Bronchial epithelial cell (primary cell): Measurements from ENCODE around the gene C2. TPM values are rescaled to one million over a fixed set of nuclear protein-coding genes. Genes with fewer than 3 reads are reported as not detected.

Experiments used
- DNase-seq: peaks from one replicate; pipeline ENCODE4 v3.0.0-alpha.2; 2010; ENCODE audit warnings: low read depth
- FAIRE-seq: peaks from 2 replicates; lab custom pipeline; 2011; peaks lifted over from hg19 to GRCh38; lab: Jason Lieb, UNC
- H3K27me3 ChIP-seq: 2 replicates; pipeline ENCODE4 v1.5.1; 2011; ENCODE audit warnings: low read length; ENCODE audit not compliant: control insufficient read depth, insufficient read depth
- H3K36me3 ChIP-seq: 2 replicates; pipeline ENCODE4 v1.5.1; 2011; ENCODE audit warnings: low read length; ENCODE audit not compliant: control insufficient read depth, insufficient read depth
- H3K4me3 ChIP-seq: 2 replicates; pipeline ENCODE4 v1.5.1; 2011; ENCODE audit warnings: mild to moderate bottlenecking, low read depth, low read length, control low read depth
- CTCF ChIP-seq: IDR thresholded peaks from 2 replicates; pipeline ENCODE4 v1.5.1; 2011; ENCODE audit warnings: mild to moderate bottlenecking, moderate library complexity, low read length, control low read depth, inconsistent platforms; ENCODE audit not compliant: insufficient read depth, severe bottlenecking
- total RNA-seq: library from RNA; depleted of rRNA; stranded (reverse); fragments of >200 nt; gene quantifications from 2 replicates; pipeline ENCODE4 v1.2.1, GENCODE V29; 2014

Gene C2
- total RNA-seq, 1 donor from 2014 or later, result 0.53 TPM

- TF ChIP-seq CTCF, result no peak
- H3K27me3 ChIP-seq, result no peaks in the 10 kb centered on the region
- no peak overlapping the region for H3K4me3 ChIP-seq
- FAIRE-seq (no peak), DNase-seq (no peak)
- no peaks in the 10 kb centered on the region for H3K36me3 ChIP-seq
Measured at GRCh38 chr6:31933537-31933936, 6.0 kb downstream of the C2 start.

- H3K27me3 ChIP-seq, result no peaks in the 10 kb centered on the region
- FAIRE-seq (no peak), DNase-seq (no peak)
Measured at GRCh38 chr6:31935021-31935420, 7.5 kb downstream of the C2 start.

GRCh38 chr6:31935823-31936222, 8.3 kb downstream of the C2 start:
- FAIRE-seq (no peak), DNase-seq (no peak)
- Histone ChIP-seq H3K4me3 (no peak overlapping the region), H3K27me3 (no peaks in the 10 kb centered on the region), H3K36me3 (no peaks in the 10 kb centered on the region)
- TF ChIP-seq CTCF, result no peak

More at GRCh38 chr6:31935021-31935420, 7.5 kb downstream of the C2 start:
- Histone ChIP-seq H3K36me3 (no peaks in the 10 kb centered on the region), H3K4me3 (no peak overlapping the region)
- TF ChIP-seq CTCF, result no peak

GRCh38 chr6:31940256-31940664, 12.7 kb downstream of the C2 start:
- H3K36me3 ChIP-seq, result no peaks in the 10 kb centered on the region
- FAIRE-seq, result no peak
- no peak for TF ChIP-seq CTCF
- DNase-seq, result peak; percentile 15
- no peaks in the 10 kb centered on the region for H3K27me3 ChIP-seq
- H3K4me3 ChIP-seq, result no peak overlapping the region

- no peak for DNase-seq
- Histone ChIP-seq H3K4me3 (no peak overlapping the region), H3K36me3 (no peaks in the 10 kb centered on the region), H3K27me3 (no peaks in the 10 kb centered on the region)
- no peak for TF ChIP-seq CTCF
- FAIRE-seq, result no peak
Measured at GRCh38 chr6:31943742-31944141, 16.2 kb downstream of the C2 start.

GRCh38 chr6:31945154-31945506, 17.6 kb downstream of the C2 start:
- FAIRE-seq, result no peak
- H3K4me3 ChIP-seq, result no peak overlapping the region
- no peak for TF ChIP-seq CTCF
- H3K36me3 ChIP-seq, result no peaks in the 10 kb centered on the region
- H3K27me3 ChIP-seq, result no peaks in the 10 kb centered on the region
- DNase-seq, result no peak
